Smooth muscle cell (in vitro differentiated cells): Measurements from ENCODE around the gene SLC10A7. TPM values are rescaled to one million over a fixed set of nuclear protein-coding genes. Genes with fewer than 3 reads are reported as not detected.

Source experiments
- DNase-seq: peaks from one replicate; lab custom pipeline; 2025; ENCODE audit not compliant: unreplicated experiment; lab: John Stamatoyannopoulos, UW
- H2AFZ ChIP-seq: fragments of 200-600 bp; sonication (generic); 2 replicates; pipeline ENCODE4 v1.6.0; 2016; ENCODE audit warnings: antibody characterized with exemption, low read depth, mild to moderate bottlenecking
- H3F3A ChIP-seq: fragments of 200-600 bp; sonication (generic); 2 replicates; pipeline ENCODE4 v1.6.0; 2017; ENCODE audit warnings: antibody characterized with exemption, low read depth
- H3K27ac ChIP-seq: fragments of 200-600 bp; sonication (generic); 2 replicates; pipeline ENCODE4 v1.5.1; 2016; ENCODE audit warnings: low read depth, mild to moderate bottlenecking
- H3K27me3 ChIP-seq: fragments of 200-600 bp; sonication (generic); 2 replicates; pipeline ENCODE4 v1.6.1; 2016; ENCODE audit warnings: low read depth, mild to moderate bottlenecking
- H3K36me3 ChIP-seq: fragments of 200-600 bp; sonication (generic); 2 replicates; pipeline ENCODE4 v1.5.1; 2016; ENCODE audit warnings: low read depth
- H3K4me1 ChIP-seq: fragments of 200-600 bp; sonication (generic); 2 replicates; pipeline ENCODE4 v1.5.1; 2016; ENCODE audit warnings: low read depth
- H3K4me2 ChIP-seq: fragments of 200-600 bp; sonication (generic); 2 replicates; pipeline ENCODE4 v1.6.0; 2016; ENCODE audit warnings: mild to moderate bottlenecking
- H3K4me3 ChIP-seq: fragments of 200-600 bp; sonication (generic); 2 replicates; pipeline ENCODE4 v1.5.1; 2016; ENCODE audit warnings: mild to moderate bottlenecking
- H3K79me2 ChIP-seq: fragments of 200-600 bp; sonication (generic); 2 replicates; pipeline ENCODE4 v1.6.0; 2016; ENCODE audit warnings: low read depth, mild to moderate bottlenecking
- H3K9ac ChIP-seq: fragments of 200-600 bp; sonication (generic); 2 replicates; pipeline ENCODE4 v1.6.0; 2016; ENCODE audit warnings: low read depth
- H3K9me3 ChIP-seq: fragments of 200-600 bp; sonication (generic); replicated peaks from 2 replicates; pipeline ENCODE4 v1.5.1; 2016; ENCODE audit warnings: low read depth
- H4K20me1 ChIP-seq: fragments of 200-600 bp; sonication (generic); 2 replicates; pipeline ENCODE4 v1.6.0; 2016; ENCODE audit warnings: low read depth
- WGBS: methylation state at CpG from one replicate; pipeline ENCODE4 v1.1.7; 2016; ENCODE audit warnings: low lambda C conversion rate; 5-methylcytosine and 5-hydroxymethylcytosine counted together
- polyA plus RNA-seq: library from polyadenylated mRNA; unstranded; fragments of >200 nt; fragmentation: Nextera tagmentation; extraction: Ambion mirVana; gene quantifications from 2 replicates; pipeline ENCODE4 v1.2.1, GENCODE V29; 2016
- total RNA-seq: library from RNA; depleted of rRNA; stranded (reverse); fragments of >200 nt; gene quantifications from 2 replicates; pipeline ENCODE4 v1.2.3, GENCODE V29; 2014
- TF ChIP-seq, protein P1 (sequence below): fragments of 200-600 bp; sonication (generic); IDR thresholded peaks from 2 replicates; pipeline ENCODE4 v1.5.1; 2017; ENCODE audit warnings: borderline replicate concordance, mild to moderate bottlenecking, antibody characterized with exemption; ENCODE audit not compliant: insufficient read depth, poor library complexity, severe bottlenecking

SLC10A7 gene
- total and polyA plus RNA-seq, 2 experiments from 2014 or later, result 10.3 to 24.8 TPM

DNA sequence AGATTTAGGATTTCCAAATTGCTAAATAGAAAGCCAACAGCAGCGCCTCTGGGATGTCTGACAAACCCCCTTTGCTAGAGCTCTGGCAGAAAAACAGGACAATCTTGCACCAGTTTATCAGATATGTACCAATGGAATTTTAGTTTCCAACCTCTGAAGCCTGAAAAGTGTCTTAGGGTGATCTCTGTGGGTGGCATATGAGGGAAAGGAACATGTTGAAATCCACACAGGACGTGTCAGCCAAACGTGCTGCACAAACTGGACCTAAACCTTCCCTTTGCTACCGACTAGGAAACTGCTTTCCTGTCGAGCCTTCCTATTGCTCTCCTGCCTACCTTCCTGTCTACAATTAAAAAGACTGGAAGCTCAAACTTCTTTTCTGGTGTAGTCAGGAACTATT lies 253.9 kb downstream of the SLC10A7 start:
- Histone ChIP-seq H3K79me2 (no peaks in the 10 kb centered on the region), H3K4me1 (no peaks in the 10 kb centered on the region), H4K20me1 (no peaks in the 10 kb centered on the region), H3K36me3 (no peaks in the 10 kb centered on the region), H3F3A (no peaks in the 10 kb centered on the region), H3K9me3 (no peaks in the 10 kb centered on the region), H3K9ac (no peak overlapping the region), H3K27me3 (no peaks in the 10 kb centered on the region), H3K4me3 (no peak overlapping the region), H3K27ac (no peak overlapping the region), H3K4me2 (no peak overlapping the region), H2AFZ (no peak overlapping the region)
- TF ChIP-seq, protein P1, sequence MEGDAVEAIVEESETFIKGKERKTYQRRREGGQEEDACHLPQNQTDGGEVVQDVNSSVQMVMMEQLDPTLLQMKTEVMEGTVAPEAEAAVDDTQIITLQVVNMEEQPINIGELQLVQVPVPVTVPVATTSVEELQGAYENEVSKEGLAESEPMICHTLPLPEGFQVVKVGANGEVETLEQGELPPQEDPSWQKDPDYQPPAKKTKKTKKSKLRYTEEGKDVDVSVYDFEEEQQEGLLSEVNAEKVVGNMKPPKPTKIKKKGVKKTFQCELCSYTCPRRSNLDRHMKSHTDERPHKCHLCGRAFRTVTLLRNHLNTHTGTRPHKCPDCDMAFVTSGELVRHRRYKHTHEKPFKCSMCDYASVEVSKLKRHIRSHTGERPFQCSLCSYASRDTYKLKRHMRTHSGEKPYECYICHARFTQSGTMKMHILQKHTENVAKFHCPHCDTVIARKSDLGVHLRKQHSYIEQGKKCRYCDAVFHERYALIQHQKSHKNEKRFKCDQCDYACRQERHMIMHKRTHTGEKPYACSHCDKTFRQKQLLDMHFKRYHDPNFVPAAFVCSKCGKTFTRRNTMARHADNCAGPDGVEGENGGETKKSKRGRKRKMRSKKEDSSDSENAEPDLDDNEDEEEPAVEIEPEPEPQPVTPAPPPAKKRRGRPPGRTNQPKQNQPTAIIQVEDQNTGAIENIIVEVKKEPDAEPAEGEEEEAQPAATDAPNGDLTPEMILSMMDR, result no peak
- WGBS, result 89% methylated on average over 5 of the region's 5 CpGs
- no peak for DNase-seq

DNA sequence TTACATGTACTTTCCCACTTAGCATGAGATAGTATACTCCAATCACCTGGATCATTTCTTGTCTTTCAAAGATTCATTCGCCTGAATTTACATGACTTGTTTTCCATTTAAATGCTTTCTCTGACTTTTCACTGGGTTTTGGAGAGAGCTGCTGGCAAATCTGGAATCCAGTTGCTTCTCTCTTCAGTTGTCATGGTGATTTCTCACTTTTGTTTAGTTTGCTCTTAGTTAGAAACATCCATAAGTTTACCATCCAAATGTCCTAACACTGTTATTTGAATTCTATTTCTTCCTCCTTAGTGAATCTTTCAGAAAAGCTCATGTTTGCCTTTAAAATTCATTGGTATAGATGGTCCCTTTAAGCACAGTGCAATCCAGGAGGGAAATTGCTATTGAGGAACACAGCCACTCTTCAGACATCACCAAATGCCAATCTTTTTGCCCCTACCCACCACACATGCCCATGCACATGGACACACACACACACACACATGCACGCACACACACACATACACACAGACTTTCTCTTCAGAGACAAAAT lies 255.7 kb downstream of the SLC10A7 start:
- no peaks in the 10 kb centered on the region for H3K36me3 ChIP-seq
- WGBS, result 84% methylated on average over 2 of the region's 2 CpGs
- H3K9ac ChIP-seq, result no peak overlapping the region
- H4K20me1 ChIP-seq, result no peaks in the 10 kb centered on the region
- H3K27ac ChIP-seq, result no peak overlapping the region
- no peaks in the 10 kb centered on the region for H3K4me1 ChIP-seq
- no peak overlapping the region for H3K4me2 ChIP-seq
- H3K27me3 ChIP-seq, result no peaks in the 10 kb centered on the region
- no peaks in the 10 kb centered on the region for H3K79me2 ChIP-seq
- no peak for DNase-seq
- H2AFZ ChIP-seq, result no peak overlapping the region
- H3K4me3 ChIP-seq, result no peak overlapping the region
- TF ChIP-seq, protein P1, result no peak
- no peaks in the 10 kb centered on the region for H3F3A ChIP-seq
- H3K9me3 ChIP-seq, result no peaks in the 10 kb centered on the region

DNA sequence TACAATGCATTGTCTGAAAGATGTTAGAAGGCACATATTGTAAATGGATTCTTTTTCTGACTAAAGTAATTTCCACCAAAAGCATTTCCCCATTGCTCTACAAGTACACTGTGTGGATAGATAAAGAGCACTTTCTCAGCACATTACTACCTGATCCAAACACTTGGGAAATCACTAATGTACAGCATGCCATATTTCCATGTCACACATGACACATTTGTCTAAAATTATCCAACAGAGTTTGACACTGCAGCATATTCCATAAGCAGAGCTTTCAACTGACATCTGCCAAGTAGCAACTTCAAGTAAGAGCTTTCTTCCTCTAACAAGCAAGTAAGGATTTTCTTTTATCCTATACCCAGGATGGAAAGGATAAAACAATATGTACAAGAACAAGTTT lies 257.9 kb downstream of the SLC10A7 start:
- no peaks in the 10 kb centered on the region for H3K36me3 ChIP-seq
- no peaks in the 10 kb centered on the region for H4K20me1 ChIP-seq
- H3K4me2 ChIP-seq, result no peak overlapping the region
- H3K9ac ChIP-seq, result no peak overlapping the region
- no peak overlapping the region for H3K27ac ChIP-seq
- no peaks in the 10 kb centered on the region for H3F3A ChIP-seq
- no peak overlapping the region for H3K4me3 ChIP-seq
- TF ChIP-seq, protein P1, result no peak
- DNase-seq, result no peak
- no peaks in the 10 kb centered on the region for H3K79me2 ChIP-seq
- no peaks in the 10 kb centered on the region for H3K4me1 ChIP-seq
- no peaks in the 10 kb centered on the region for H3K27me3 ChIP-seq
- H2AFZ ChIP-seq, result no peak overlapping the region
- H3K9me3 ChIP-seq, result no peaks in the 10 kb centered on the region

DNA sequence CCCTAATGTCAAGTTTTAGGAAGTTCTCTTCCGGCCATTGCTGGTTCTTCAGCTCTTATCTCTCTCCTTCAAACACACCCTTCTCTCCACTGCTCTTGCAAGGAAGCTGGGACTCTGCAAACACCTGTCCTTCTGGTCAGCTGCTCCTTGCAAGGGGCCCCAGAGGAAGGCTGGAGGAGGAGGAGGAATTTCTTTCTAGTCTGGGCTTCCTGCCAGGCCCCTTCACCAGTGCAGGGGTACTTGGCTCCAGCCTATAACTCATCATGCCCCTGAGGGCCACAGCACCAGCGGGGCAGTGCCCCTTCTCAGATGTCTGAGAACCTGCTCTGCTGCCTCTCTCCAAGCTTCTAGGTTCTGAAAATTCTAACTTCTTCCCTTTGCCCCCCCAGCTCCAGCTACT lies 260.7 kb downstream of the SLC10A7 start:
- no peaks in the 10 kb centered on the region for H3K9me3 ChIP-seq
- H3K4me2 ChIP-seq, result no peak overlapping the region
- 94% methylated on average over 2 of the region's 2 CpGs for WGBS

More for the DNA sequence above, 260.7 kb downstream of the SLC10A7 start:
- H3F3A ChIP-seq, result no peaks in the 10 kb centered on the region
- H3K4me3 ChIP-seq, result no peak overlapping the region
- H3K4me1 ChIP-seq, result no peaks in the 10 kb centered on the region
- DNase-seq, result no peak
- H4K20me1 ChIP-seq, result no peaks in the 10 kb centered on the region
- H3K36me3 ChIP-seq, result no peaks in the 10 kb centered on the region
- H3K27ac ChIP-seq, result no peak overlapping the region
- no peaks in the 10 kb centered on the region for H3K27me3 ChIP-seq
- TF ChIP-seq, protein P1, result no peak
- no peaks in the 10 kb centered on the region for H3K79me2 ChIP-seq
- H2AFZ ChIP-seq, result no peak overlapping the region
- H3K9ac ChIP-seq, result no peak overlapping the region
